Measurements from ENCODE around the gene PRKCQ.

DNA sequence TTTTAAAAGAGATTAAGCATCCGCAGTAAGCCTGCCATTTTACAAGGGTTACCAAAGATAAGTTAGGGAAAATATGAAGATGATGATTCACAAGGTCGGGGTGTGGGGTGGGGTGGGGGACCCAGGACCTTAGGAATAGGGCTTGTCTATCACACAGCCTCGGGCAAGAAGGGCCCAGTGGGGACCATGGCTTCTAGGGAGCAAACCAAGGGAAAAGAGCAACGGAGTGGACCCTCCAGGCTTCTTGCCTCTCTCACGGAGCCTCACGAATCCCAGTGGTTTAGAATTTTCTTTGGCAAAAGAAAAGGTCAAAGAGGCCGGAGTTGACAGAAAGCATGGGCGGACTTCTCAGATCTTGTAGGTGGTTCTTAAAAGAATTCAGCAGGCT is 1.3 kb downstream of the PRKCQ start:
- TF ChIP-seq RCOR1 (IDR thresholded peaks at IDR 0.05; ENCODE audit: insufficient replicate concordance, low read length) (no peak), RAD21 (IDR thresholded peaks at IDR 0.05; ENCODE audit: low read length) (no peak), NFE2L2 (IDR thresholded peaks at IDR 0.05; ENCODE audit: low read depth, low read length) (no peak), POLR2A (IDR thresholded peaks at IDR 0.05; ENCODE audit: low read depth, low read length) (no peak), MXI1 (IDR thresholded peaks at IDR 0.05; ENCODE audit: borderline replicate concordance, low read depth, low read length) (no peak), FOS (IDR thresholded peaks at IDR 0.05; ENCODE audit: low read depth, low read length) (no peak), RFX5 (IDR thresholded peaks at IDR 0.05; ENCODE audit: low read depth, low read length) (no peak), MAFK (IDR thresholded peaks at IDR 0.05; ENCODE audit: low read depth, low read length) (no peak), CHD1 (IDR thresholded peaks at IDR 0.05; ENCODE audit: low read depth, low read length) (no peak), CEBPB (IDR thresholded peaks at IDR 0.05; ENCODE audit: low read depth, low read length) (no peak), SMC3 (IDR thresholded peaks at IDR 0.05; ENCODE audit: low read depth, low read length) (no peak)
- TF ChIP-seq, protein P1, sequence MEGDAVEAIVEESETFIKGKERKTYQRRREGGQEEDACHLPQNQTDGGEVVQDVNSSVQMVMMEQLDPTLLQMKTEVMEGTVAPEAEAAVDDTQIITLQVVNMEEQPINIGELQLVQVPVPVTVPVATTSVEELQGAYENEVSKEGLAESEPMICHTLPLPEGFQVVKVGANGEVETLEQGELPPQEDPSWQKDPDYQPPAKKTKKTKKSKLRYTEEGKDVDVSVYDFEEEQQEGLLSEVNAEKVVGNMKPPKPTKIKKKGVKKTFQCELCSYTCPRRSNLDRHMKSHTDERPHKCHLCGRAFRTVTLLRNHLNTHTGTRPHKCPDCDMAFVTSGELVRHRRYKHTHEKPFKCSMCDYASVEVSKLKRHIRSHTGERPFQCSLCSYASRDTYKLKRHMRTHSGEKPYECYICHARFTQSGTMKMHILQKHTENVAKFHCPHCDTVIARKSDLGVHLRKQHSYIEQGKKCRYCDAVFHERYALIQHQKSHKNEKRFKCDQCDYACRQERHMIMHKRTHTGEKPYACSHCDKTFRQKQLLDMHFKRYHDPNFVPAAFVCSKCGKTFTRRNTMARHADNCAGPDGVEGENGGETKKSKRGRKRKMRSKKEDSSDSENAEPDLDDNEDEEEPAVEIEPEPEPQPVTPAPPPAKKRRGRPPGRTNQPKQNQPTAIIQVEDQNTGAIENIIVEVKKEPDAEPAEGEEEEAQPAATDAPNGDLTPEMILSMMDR (conservative IDR thresholded peaks at IDR 0.05; ENCODE audit: low read depth, low read length): no peak
- TF ChIP-seq, protein P2, sequence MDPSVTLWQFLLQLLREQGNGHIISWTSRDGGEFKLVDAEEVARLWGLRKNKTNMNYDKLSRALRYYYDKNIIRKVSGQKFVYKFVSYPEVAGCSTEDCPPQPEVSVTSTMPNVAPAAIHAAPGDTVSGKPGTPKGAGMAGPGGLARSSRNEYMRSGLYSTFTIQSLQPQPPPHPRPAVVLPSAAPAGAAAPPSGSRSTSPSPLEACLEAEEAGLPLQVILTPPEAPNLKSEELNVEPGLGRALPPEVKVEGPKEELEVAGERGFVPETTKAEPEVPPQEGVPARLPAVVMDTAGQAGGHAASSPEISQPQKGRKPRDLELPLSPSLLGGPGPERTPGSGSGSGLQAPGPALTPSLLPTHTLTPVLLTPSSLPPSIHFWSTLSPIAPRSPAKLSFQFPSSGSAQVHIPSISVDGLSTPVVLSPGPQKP (IDR thresholded peaks at IDR 0.05; ENCODE audit: borderline replicate concordance, low read depth, low read length): no peak
- TF ChIP-seq, protein P3, sequence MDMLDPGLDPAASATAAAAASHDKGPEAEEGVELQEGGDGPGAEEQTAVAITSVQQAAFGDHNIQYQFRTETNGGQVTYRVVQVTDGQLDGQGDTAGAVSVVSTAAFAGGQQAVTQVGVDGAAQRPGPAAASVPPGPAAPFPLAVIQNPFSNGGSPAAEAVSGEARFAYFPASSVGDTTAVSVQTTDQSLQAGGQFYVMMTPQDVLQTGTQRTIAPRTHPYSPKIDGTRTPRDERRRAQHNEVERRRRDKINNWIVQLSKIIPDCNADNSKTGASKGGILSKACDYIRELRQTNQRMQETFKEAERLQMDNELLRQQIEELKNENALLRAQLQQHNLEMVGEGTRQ (IDR thresholded peaks at IDR 0.05; ENCODE audit: low read depth, low read length): no peak
